H1 (cell line): ENCODE results near the gene RSPH6A. TPM values are rescaled to one million over a fixed set of nuclear protein-coding genes. Genes with fewer than 3 reads are reported as not detected.

Experiments
- BCL11A ChIP-seq, 2 experiments: IDR thresholded peaks; one replicate each; pipeline ENCODE4 v1.6.1; 2011; ENCODE audit warnings: low read depth in 2 of 2, low read length in 2 of 2, mild to moderate bottlenecking in 2 of 2
- HDAC2 ChIP-seq, 2 experiments: fragments of 300-600 bp in 1 of 2; sonication (generic) in 1 of 2; IDR thresholded peaks; 2 replicates each; pipeline ENCODE4 v1.6.1; 2011 to 2012; ENCODE audit warnings: low read depth in 2 of 2, low read length in 2 of 2, mild to moderate bottlenecking in 2 of 2, moderate library complexity in 2 of 2, borderline replicate concordance in 1 of 2, inconsistent platforms in 1 of 2
- JUND ChIP-seq: IDR thresholded peaks from 2 replicates; pipeline ENCODE4 v1.6.1; 2011; ENCODE audit warnings: mild to moderate bottlenecking, improper control_type of control experiment, low read length
- polyA plus RNA-seq, 7 experiments: library from polyadenylated mRNA; depleted of rRNA in 3 of 7; stranded (reverse) in 5 of 7; unstranded in 2 of 7; fragments of >200 nt in 5 of 7; fragments of 200-250 nt in 2 of 7; gene quantifications; 1 replicate in 5 of 7; 2 replicates in 1 of 7; 4 replicates in 1 of 7; pipeline versions ENCODE4 v1.2.1 to v1.2.3, GENCODE V29; 2011 to 2013; ENCODE audit warnings: missing spikeins in 2 of 7, mixed read lengths in 2 of 7
- total RNA-seq: library from RNA; stranded (reverse); fragmentation: NEBNext Ultra II Directional; extraction: Animal tissue kit (Norgen Biotek cat#: 25700); gene quantifications from 2 replicates; pipeline ENCODE4 v1.2.1, GENCODE V29; 2021

The RSPH6A gene
- total and polyA plus RNA-seq, 2 of the 8 experiments (the other 6 are each of a cell fraction or from before 2014, with no cell fraction given): 0.05 to 0.19 TPM

DNA sequence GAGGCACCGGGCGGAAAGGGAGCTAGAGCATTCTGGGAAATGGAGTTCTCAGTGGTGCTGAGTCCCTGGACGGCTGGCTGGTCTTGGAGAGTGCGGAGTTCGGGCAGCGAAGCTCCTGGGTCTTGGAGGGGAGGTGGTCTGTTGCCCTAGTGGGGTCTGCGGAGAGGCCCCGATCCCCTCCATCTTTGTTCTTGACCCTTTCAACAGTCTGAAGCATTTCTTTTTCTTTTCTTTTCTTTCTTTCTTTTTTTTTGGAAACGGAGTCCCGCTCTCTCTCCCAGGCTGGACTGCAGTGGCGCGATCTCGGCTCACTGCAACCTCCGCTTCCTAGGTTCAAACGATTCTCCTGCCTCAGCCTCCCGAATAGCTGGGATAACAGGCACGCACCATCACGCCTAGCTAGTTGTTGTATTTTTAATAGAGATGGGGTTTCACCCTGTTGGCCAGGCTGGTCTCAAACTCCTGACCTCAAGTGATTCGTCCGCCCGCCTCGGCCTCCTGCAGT lies 48.3 kb upstream of the RSPH6A start (continued):
- no peak for TF ChIP-seq BCL11A (IDR thresholded peaks at IDR 0.05; ENCODE audit: low read depth in 2 of 2, low read length in 2 of 2)
- TF ChIP-seq HDAC2 (IDR thresholded peaks at IDR 0.05; ENCODE audit: borderline replicate concordance in 1 of 2, low read depth in 2 of 2, low read length in 2 of 2): no peak
- no peak for TF ChIP-seq JUND
- TF ChIP-seq, all 59 proteins: peak for 2
